HepG2 (cell line): ENCODE measurements around the gene MRPS34. TPM values are rescaled to one million over a fixed set of nuclear protein-coding genes. Genes with fewer than 3 reads are reported as not detected.
A peak's percentile ranks its signal among the peaks of the same experiment; 100 is the strongest.

ENCODE experiments used
- AGO1 ChIP-seq: fragments of 200-400 bp; formaldehyde crosslinking; IDR thresholded peaks from 2 replicates; pipeline ENCODE4 v1.6.1; 2017; ENCODE audit warnings: mild to moderate bottlenecking, low read depth, low read length, moderate library complexity; ENCODE audit not compliant: poor library complexity, severe bottlenecking
- GATAD1 ChIP-seq: IDR thresholded peaks from 2 replicates; pipeline ENCODE4 v1.6.1; 2016; ENCODE audit warnings: missing genetic modification reagents, missing compliant biosample characterization
- GLI4 ChIP-seq: sonication (generic); formaldehyde crosslinking; IDR thresholded peaks from 2 replicates; pipeline ENCODE4 v1.5.1; 2020; ENCODE audit warnings: missing genetic modification reagents, mild to moderate bottlenecking, moderate library complexity, borderline replicate concordance
- KLF16 ChIP-seq, 2 experiments: sonication (generic) in 1 of 2; formaldehyde crosslinking in 1 of 2; IDR thresholded peaks; 2 replicates each; pipeline versions ENCODE4 v1.6.1 to v1.8.0; 2016 to 2023; ENCODE audit warnings: missing genetic modification reagents in 2 of 2, missing compliant biosample characterization in 1 of 2
- MIXL1 ChIP-seq: IDR thresholded peaks from 2 replicates; pipeline ENCODE4 v1.6.1; 2016
- PHF20 ChIP-seq: sonication (generic); formaldehyde crosslinking; IDR thresholded peaks from 2 replicates; pipeline ENCODE4 v1.5.0; 2020; ENCODE audit warnings: mild to moderate bottlenecking, missing genetic modification reagents
- RAD51 ChIP-seq: fragments of 450-650 bp; IDR thresholded peaks from 2 replicates; pipeline ENCODE4 v1.6.1; 2016; ENCODE audit warnings: borderline replicate concordance
- SRY ChIP-seq: sonication (generic); formaldehyde crosslinking; IDR thresholded peaks from 2 replicates; pipeline ENCODE4 v1.8.0; 2022; ENCODE audit warnings: mild to moderate bottlenecking, missing genetic modification reagents
- USF2 ChIP-seq, 2 experiments: sonication (generic) in 1 of 2; formaldehyde crosslinking in 1 of 2; IDR thresholded peaks; 2 replicates each; pipeline versions ENCODE4 v1.5.1 to v1.6.1; 2011 to 2020; ENCODE audit warnings: borderline replicate concordance in 1 of 2, low read depth in 1 of 2, low read length in 1 of 2, mild to moderate bottlenecking in 1 of 2, missing genetic modification reagents in 1 of 2, moderate library complexity in 1 of 2
- ZBTB38 ChIP-seq: sonication (generic); formaldehyde crosslinking; IDR thresholded peaks from 2 replicates; pipeline ENCODE4 v1.5.1; 2020; ENCODE audit warnings: mild to moderate bottlenecking, missing genetic modification reagents
- ZFY ChIP-seq: sonication (generic); formaldehyde crosslinking; IDR thresholded peaks from 2 replicates; pipeline ENCODE4 v1.4.0; 2020; ENCODE audit warnings: missing genetic modification reagents
- ZNF274 ChIP-seq: sonication (generic); formaldehyde crosslinking; IDR thresholded peaks from 2 replicates; pipeline ENCODE4 v1.5.1; 2020; ENCODE audit warnings: mild to moderate bottlenecking, missing genetic modification reagents
- ZNF280D ChIP-seq: sonication (generic); formaldehyde crosslinking; IDR thresholded peaks from 2 replicates; pipeline ENCODE4 v1.5.1; 2020; ENCODE audit warnings: mild to moderate bottlenecking, missing genetic modification reagents
- ZNF501 ChIP-seq: sonication (generic); formaldehyde crosslinking; IDR thresholded peaks from 2 replicates; pipeline ENCODE4 v1.5.1; 2020; ENCODE audit warnings: mild to moderate bottlenecking, moderate library complexity, missing genetic modification reagents
- ZNF530 ChIP-seq: sonication (generic); formaldehyde crosslinking; IDR thresholded peaks from 2 replicates; pipeline ENCODE4 v1.5.0; 2020; ENCODE audit warnings: low read depth, mild to moderate bottlenecking, missing genetic modification reagents
- ZNF598 ChIP-seq: sonication (generic); formaldehyde crosslinking; IDR thresholded peaks from 2 replicates; pipeline ENCODE4 v1.5.1; 2020; ENCODE audit warnings: mild to moderate bottlenecking, missing genetic modification reagents, borderline replicate concordance
- ZNF672 ChIP-seq: sonication (generic); formaldehyde crosslinking; IDR thresholded peaks from 2 replicates; pipeline ENCODE4 v1.8.1; 2022; ENCODE audit warnings: missing genetic modification reagents
- ZNF674 ChIP-seq: sonication (generic); formaldehyde crosslinking; IDR thresholded peaks from 2 replicates; pipeline ENCODE4 v1.5.0; 2020; ENCODE audit warnings: low read depth, mild to moderate bottlenecking, missing genetic modification reagents
- ZSCAN29 ChIP-seq: sonication (generic); formaldehyde crosslinking; conservative IDR thresholded peaks from 2 replicates; pipeline ENCODE4 v1.4.0; 2020; ENCODE audit warnings: mild to moderate bottlenecking, missing genetic modification reagents
- polyA plus RNA-seq, 8 experiments: library from polyadenylated mRNA; depleted of rRNA in 3 of 8; stranded (reverse) in 7 of 8; unstranded in 1 of 8; fragments of >200 nt; fragmentation: Illumina TruSeq in 4 of 8; extraction: Trizol in 4 of 8; gene quantifications; 2 replicates each; pipeline versions ENCODE4 v1.2.1 to v1.2.3, GENCODE V29; 2011 to 2016; ENCODE audit warnings: low read depth in 4 of 8, missing spikeins in 1 of 8, mixed read lengths in 1 of 8; ENCODE audit not compliant: insufficient read depth in 1 of 8
- total RNA-seq, 5 experiments: library from RNA; depleted of rRNA; stranded (reverse); fragments of >200 nt; fragmentation: Illumina TruSeq; extraction: Trizol; gene quantifications; 2 replicates each; pipeline ENCODE4 v1.2.3, GENCODE V29; 2016; ENCODE audit warnings: low read depth in 1 of 5
- TF ChIP-seq, protein P1 (sequence below): IDR thresholded peaks from 2 replicates; pipeline ENCODE4 v1.6.1; 2018; ENCODE audit warnings: missing genetic modification reagents
- TF ChIP-seq, protein P2 (sequence below): sonication (generic); formaldehyde crosslinking; IDR thresholded peaks from 2 replicates; pipeline ENCODE4 v1.5.0; 2020; ENCODE audit warnings: mild to moderate bottlenecking, missing genetic modification reagents

The MRPS34 gene
- total and polyA plus RNA-seq, 2 of the 13 experiments (the other 11 are each of a cell fraction or from before 2014, with no cell fraction given) = 63.5 to 131 TPM

GRCh38 chr16:1794908-1795666 lies 22.2 kb upstream of the MRPS34 start (continued):
- TF ChIP-seq AGO1 (no peak), RAD51 (no peak), ZNF674 (CRISPR knock-in tag) (no peak), KLF16 (CRISPR knock-in tag; IDR thresholded peaks at IDR 0.05) (no peak), ZNF530 (CRISPR knock-in tag) (no peak), ZBTB38 (0 out of 2 replicates have a peak, but pooled peaks have one; percentile 39), ZNF501 (CRISPR knock-in tag) (peak; percentile 40; the same call in 1 of the 2 replicates), MIXL1 (CRISPR knock-in tag) (no peak), ZNF672 (no peak), SRY (CRISPR knock-in tag) (no peak), ZNF274 (peak; percentile 12; the same call in 1 of the 2 replicates), ZNF280D (no peak), USF2 (IDR thresholded peaks at IDR 0.05; ENCODE audit: low read depth, low read length) (no peak), USF2 (CRISPR knock-in tag; IDR thresholded peaks at IDR 0.05; ENCODE audit: borderline replicate concordance) (no peak), GLI4 (CRISPR knock-in tag) (no peak), ZNF598 (CRISPR knock-in tag) (0 out of 2 replicates have a peak, but pooled peaks have one; percentile 0), PHF20 (CRISPR knock-in tag) (no peak), GATAD1 (CRISPR knock-in tag) (no peak), ZSCAN29 (CRISPR knock-in tag) (no peak), ZFY (CRISPR knock-in tag) (peak; percentile 13; the same call in 1 of the 2 replicates)
- TF ChIP-seq, protein P1, sequence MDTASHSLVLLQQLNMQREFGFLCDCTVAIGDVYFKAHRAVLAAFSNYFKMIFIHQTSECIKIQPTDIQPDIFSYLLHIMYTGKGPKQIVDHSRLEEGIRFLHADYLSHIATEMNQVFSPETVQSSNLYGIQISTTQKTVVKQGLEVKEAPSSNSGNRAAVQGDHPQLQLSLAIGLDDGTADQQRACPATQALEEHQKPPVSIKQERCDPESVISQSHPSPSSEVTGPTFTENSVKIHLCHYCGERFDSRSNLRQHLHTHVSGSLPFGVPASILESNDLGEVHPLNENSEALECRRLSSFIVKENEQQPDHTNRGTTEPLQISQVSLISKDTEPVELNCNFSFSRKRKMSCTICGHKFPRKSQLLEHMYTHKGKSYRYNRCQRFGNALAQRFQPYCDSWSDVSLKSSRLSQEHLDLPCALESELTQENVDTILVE (CRISPR knock-in tag) = no peak
- TF ChIP-seq, protein P2, sequence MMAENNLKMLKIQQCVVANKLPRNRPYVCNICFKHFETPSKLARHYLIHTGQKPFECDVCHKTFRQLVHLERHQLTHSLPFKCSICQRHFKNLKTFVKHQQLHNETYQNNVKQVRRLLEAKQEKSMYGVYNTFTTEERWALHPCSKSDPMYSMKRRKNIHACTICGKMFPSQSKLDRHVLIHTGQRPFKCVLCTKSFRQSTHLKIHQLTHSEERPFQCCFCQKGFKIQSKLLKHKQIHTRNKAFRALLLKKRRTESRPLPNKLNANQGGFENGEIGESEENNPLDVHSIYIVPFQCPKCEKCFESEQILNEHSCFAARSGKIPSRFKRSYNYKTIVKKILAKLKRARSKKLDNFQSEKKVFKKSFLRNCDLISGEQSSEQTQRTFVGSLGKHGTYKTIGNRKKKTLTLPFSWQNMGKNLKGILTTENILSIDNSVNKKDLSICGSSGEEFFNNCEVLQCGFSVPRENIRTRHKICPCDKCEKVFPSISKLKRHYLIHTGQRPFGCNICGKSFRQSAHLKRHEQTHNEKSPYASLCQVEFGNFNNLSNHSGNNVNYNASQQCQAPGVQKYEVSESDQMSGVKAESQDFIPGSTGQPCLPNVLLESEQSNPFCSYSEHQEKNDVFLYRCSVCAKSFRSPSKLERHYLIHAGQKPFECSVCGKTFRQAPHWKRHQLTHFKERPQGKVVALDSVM (CRISPR knock-in tag) = no peak
